Activated CD4-positive, alpha-beta T cell treated with anti-CD3 and anti-CD28 coated beads, Interleukin-2, Interleukin-6, amounts not matched to agents 100 ng/mL and 50 ng/mL, durations not matched to agents 16 hours and 8 hours (primary cell): Measurements from ENCODE around the gene POLR2E.

Source experiments
- DNase-seq: peaks from one replicate; pipeline ENCODE4 v3.0.0-alpha.2; 2020

The POLR2E gene

GRCh38 chr19:1042689-1043511, 52.3 kb downstream of the POLR2E start:
- DNase-seq = no peak

DNA sequence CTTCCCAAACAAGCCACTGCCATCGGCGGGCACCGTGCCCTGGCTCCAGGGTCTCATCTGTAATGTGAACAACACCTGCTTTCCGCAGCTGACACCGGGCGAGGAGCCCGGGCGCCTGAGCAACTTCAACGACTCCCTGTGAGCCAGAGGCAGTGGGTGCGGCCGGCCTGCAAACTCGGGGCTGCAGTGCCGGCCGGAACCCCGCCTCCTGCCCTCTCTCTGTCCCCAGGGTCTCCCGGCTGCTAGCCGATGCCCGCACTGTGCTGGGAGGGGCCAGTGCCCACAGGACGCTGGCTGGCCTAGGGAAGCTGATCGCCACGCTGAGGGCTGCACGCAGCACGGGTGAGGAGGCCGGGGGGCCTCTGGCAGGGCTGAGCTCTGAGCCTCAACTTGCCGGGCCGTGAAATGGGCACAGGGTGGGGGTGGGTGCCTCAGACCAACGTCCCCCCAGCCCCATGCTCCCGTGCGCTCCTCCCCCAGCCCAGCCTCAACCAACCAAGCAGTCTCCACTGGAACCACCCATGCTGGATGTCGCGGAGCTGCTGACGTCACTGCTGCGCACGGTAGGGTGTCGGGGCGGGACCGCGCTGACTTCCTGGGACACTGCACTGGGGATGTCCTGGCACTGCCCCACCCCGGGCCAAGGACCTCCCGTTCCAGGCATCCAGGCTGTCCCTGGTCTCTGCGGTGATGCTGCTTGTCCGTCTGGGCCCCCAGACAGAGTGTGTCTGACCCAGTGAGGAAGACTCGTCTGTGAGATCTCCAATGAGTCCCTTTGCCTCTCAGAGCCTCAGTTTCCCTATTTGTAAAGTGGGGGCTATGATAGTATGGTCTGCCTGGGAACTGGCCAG, 53.1 kb downstream of the POLR2E start:
- DNase-seq = no peak

DNA sequence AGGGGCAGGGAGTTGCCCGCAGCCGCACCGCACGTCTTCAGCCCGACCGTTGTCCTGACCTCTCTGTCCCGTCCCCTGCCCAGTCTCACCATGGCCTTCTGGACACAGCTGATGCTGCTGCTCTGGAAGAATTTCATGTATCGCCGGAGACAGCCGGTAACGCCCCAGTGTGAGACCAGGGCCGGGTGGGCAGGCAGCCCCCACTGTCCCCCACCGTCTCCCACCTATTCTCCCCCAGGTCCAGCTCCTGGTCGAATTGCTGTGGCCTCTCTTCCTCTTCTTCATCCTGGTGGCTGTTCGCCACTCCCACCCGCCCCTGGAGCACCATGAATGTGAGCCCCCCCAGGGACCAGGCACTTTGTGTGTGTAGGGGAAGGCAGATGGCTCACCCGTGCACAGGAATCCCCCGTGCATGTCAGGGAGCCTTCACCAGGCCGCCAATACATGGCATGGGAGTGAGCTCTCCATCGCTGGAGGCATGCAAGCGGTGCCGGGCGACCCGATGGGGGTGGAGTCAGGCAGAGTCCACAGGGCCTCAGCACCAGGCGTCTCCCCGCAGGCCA, 53.8 kb downstream of the POLR2E start:
- DNase-seq = no peak

DNA sequence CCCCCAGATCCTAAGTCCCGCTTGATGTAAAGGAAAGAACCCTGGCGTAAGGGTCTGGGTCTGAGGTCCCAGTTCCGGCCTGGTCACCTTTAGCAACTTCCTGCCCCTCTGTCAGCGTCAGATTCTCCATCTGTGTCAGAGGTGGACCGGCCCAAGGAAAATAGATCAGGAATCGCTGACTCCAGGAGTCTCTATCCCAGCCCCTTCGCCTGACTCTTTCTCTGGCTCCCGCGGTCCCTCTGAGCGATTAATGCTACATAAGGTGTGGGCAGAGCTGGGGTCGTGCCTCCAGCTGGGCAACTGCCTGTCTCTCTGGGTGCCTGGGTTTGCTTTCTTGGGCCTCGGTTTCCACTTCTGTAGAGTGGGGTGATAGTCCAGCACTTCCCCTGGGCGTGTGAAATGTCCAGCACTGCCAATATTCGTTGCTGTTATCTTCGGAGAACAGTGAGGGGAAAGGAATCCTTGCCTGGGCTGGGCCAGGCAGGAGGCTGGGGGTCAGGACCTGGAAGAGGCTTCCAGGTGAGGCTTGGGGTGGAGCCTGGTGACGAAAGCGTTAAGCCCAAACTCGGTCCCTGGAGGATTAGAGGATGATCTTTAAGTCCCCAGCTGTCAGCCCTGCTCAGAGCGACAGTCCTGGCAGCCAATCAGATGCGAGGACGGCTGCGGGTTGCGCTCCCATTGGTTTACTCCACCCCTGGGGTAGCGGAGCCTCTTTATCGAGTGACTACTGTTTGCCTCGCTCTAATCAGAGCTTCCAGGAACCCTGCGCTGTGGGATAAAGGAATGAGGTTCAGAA, 54.5 kb downstream of the POLR2E start:
- peak; percentile 94 for DNase-seq

DNA sequence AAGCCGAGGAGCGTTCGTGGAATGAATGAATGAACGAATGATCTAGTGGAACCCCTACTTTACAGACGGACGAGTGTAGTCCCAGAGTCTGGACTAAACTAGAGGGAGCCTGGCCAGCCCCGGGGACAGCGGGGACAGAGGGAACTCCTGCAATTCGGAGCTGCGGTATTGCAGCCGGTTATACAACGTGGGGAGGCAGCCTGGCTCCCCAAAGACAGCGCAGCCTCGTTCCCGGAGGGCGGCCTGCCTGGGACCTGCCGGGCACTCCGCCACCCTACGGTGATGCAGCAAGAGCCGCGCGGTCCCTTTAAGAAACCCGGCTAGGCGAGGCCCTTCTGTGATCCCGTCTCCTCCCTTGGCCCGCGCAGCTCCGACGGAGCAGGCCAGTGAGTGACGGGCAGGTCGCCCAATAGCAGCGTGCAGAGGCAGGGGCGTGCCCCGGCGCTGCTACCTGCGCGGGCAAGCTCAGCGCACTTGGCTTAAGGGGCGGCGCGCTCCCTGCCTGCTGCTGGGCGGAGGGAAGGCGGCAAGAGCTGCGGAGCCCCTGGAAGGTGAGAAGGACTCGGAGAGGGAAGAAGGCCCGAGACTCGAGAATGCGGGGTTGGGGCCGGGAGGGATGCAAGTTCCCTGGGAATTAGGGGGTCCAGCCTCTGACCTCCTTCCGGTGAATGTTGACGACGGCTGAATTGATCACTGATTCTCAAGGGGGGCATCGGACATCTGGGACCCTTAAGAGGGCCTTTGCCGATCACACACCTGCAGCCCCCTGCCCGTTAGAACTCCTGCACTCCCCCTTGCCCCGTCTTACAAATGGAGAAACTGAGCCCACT, 55.3 kb downstream of the POLR2E start, which contains the start of gene ABCA7:
Gene ABCA7 (plus strand): TSS at position 462 of the 830 bp plus-strand sequence. CDS start 1,255 bp downstream, outside the sequence.
- peak; percentile 100 for DNase-seq

DNA sequence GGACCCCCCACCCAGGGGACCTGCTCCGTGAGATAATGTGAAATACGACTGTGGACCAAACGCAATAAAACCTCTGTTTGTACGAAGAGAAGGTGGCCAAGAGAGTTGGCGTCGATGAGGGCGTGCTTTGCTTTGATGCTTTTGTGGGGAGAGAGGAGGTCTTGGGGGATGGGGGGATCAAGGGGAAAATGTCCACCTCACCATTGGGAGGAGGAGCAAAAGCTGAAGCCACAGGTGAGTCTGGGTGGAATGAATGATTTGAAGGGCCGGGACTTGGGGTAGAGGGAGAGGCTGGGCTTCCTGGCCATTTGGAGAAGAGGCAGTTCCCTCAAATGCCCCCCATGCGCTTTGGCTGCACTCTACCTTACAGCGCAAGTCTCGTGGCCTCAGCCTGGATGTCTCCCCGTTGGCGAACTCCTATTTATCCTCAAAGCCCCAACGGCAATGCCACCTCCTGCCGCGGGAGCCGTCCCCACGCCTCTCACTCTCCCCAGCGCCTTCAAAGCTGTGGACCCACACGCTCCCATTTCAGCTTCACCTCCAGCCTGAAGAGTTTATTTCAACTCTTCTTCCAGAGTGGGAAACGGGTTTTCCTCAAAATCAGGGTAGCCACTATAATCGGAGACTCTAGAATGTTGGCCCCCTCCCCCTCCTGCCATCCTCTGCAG, 56.1 kb downstream of the POLR2E start:
- no peak for DNase-seq

GRCh38 chr19:1037621-1038064, 57.5 kb downstream of the POLR2E start:
- DNase-seq = no peak
